WERI-Rb-1 (cell line): Measurements from ENCODE around the gene SERPINF2.
A peak's percentile ranks its signal among the peaks of the same experiment; 100 is the strongest.

Experiments used
- DNase-seq: peaks from one replicate; pipeline ENCODE4 v3.0.0-alpha.2; 2020
- H3K27ac ChIP-seq: fragments of 250-450 bp; sonication (Bioruptor Pico); 2 replicates; pipeline ENCODE4 v1.5.1; 2020; ENCODE audit warnings: mild to moderate bottlenecking, moderate library complexity
- H3K27me3 ChIP-seq: fragments of 250-450 bp; sonication (Bioruptor Pico); 2 replicates; pipeline ENCODE4 v1.5.1; 2021; ENCODE audit warnings: mild to moderate bottlenecking, low read depth, moderate library complexity; ENCODE audit not compliant: insufficient read depth, severe bottlenecking
- H3K36me3 ChIP-seq: fragments of 250-450 bp; sonication (Bioruptor Pico); 2 replicates; pipeline ENCODE4 v1.5.1; 2020; ENCODE audit warnings: mild to moderate bottlenecking, moderate library complexity
- H3K4me3 ChIP-seq: 2 replicates; pipeline ENCODE4 v1.5.1; 2011; ENCODE audit warnings: low read depth, mild to moderate bottlenecking, control low read depth, low read length
- H3K9me3 ChIP-seq: fragments of 250-450 bp; sonication (Bioruptor Pico); 2 replicates; pipeline ENCODE4 v1.5.1; 2021; ENCODE audit warnings: mild to moderate bottlenecking, moderate library complexity; ENCODE audit not compliant: severe bottlenecking
- TF ChIP-seq, protein P1 (sequence below): IDR thresholded peaks from 2 replicates; pipeline ENCODE4 v1.5.1; 2011; ENCODE audit warnings: low read depth, mild to moderate bottlenecking, control low read depth, inconsistent platforms, low read length

Gene SERPINF2

DNA sequence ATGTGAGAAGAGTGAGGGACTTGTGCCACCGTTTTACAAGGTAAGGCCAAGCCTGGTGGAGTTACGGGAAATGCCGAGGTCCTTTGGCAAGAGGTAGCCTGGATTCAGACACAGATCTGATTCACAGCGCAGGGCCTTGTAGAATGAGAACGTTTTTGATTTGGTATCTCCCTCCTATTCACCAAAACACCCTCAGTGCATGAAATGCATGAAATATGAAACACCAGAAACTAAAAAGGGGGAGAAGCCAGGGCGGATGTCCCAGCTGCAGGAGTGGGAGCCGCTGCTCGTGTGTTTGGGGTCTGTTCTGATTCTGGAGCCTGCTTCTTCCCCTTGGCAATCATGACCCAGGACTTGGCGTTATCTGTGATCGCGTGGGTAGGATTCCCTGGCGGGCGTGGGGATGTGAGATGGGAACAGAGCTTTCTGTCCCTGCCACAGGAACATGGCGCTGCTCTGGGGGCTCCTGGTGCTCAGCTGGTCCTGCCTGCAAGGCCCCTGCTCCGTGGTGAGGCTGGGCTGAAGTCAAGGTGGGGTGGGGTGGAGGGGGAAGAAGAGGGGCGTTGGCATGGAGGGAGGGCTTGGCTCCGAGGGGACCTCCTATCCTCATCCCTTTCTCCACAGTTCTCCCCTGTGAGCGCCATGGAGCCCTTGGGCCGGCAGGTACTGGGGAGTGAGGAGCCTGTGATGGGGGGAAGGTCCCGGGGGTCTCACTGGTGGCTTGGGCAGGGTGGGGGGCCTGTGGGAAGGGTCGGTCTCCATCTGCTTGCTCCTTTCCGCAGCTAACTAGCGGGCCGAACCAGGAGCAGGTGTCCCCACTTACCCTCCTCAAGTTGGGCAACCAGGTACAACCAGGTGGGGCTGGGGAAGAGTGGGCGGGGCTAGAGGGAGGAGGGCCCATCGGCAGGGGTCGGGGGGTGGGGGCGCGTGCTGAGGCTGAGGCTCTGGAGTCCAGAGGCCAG, 2.2 kb downstream of the SERPINF2 start:
- H3K27me3 ChIP-seq: no peaks in the 10 kb centered on the region
- TF ChIP-seq, protein P1, sequence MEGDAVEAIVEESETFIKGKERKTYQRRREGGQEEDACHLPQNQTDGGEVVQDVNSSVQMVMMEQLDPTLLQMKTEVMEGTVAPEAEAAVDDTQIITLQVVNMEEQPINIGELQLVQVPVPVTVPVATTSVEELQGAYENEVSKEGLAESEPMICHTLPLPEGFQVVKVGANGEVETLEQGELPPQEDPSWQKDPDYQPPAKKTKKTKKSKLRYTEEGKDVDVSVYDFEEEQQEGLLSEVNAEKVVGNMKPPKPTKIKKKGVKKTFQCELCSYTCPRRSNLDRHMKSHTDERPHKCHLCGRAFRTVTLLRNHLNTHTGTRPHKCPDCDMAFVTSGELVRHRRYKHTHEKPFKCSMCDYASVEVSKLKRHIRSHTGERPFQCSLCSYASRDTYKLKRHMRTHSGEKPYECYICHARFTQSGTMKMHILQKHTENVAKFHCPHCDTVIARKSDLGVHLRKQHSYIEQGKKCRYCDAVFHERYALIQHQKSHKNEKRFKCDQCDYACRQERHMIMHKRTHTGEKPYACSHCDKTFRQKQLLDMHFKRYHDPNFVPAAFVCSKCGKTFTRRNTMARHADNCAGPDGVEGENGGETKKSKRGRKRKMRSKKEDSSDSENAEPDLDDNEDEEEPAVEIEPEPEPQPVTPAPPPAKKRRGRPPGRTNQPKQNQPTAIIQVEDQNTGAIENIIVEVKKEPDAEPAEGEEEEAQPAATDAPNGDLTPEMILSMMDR: no peak
- H3K27ac ChIP-seq: no peak overlapping the region
- H3K4me3 ChIP-seq: no peak overlapping the region
- DNase-seq: no peak
- no peaks in the 10 kb centered on the region for H3K9me3 ChIP-seq
- no peaks in the 10 kb centered on the region for H3K36me3 ChIP-seq

DNA sequence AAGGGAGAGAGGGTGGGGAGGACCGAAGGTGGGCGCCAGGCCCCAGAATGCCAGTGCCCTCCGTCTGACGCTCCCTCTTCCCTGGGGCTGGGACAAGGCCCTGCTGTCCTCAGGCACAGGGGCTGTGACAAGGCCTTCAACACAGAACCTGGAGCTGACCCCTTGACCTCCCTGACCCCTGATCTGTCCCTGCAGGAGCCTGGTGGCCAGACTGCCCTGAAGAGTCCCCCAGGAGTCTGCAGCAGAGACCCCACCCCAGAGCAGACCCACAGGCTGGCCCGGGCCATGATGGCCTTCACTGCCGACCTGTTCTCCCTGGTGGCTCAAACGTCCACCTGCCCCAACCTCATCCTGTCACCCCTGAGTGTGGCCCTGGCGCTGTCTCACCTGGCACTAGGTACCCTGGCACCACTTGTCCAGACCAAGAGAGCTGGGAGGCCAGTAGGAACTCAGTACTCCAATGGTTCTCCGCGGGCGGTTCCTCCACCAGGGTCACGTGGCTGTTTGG, 2.9 kb downstream of the SERPINF2 start:
- TF ChIP-seq, protein P1: no peak
- H3K27ac ChIP-seq: no peak overlapping the region
- H3K4me3 ChIP-seq: no peak overlapping the region
- H3K36me3 ChIP-seq: no peaks in the 10 kb centered on the region
- no peaks in the 10 kb centered on the region for H3K27me3 ChIP-seq
- no peak for DNase-seq
- H3K9me3 ChIP-seq: no peaks in the 10 kb centered on the region

DNA sequence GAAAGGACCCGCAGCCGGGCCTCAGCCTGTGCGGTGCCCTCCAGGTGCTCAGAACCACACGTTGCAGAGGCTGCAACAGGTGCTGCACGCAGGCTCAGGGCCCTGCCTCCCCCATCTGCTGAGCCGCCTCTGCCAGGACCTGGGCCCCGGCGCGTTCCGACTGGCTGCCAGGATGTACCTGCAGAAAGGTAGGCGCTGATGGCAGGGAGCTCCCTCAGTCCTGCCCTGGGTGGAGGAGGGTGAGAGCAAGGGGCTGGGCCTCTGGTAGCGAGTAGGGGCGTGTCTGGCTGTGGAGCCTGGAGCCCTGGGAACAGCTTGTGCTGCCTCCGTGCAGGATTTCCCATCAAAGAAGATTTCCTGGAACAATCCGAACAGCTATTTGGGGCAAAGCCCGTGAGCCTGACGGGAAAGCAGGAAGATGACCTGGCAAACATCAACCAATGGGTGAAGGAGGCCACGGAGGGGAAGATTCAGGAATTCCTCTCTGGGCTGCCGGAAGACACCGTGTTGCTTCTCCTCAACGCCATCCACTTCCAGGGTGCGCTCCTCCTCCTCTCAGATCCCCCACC, 4.4 kb downstream of the SERPINF2 start:
- DNase-seq: peak; percentile 79
- Histone ChIP-seq H3K27ac (peak overlapping the region; percentile 53), H3K36me3 (no peaks in the 10 kb centered on the region), H3K27me3 (no peaks in the 10 kb centered on the region), H3K4me3 (no peak overlapping the region), H3K9me3 (no peaks in the 10 kb centered on the region)
- TF ChIP-seq, protein P1: no peak

DNA sequence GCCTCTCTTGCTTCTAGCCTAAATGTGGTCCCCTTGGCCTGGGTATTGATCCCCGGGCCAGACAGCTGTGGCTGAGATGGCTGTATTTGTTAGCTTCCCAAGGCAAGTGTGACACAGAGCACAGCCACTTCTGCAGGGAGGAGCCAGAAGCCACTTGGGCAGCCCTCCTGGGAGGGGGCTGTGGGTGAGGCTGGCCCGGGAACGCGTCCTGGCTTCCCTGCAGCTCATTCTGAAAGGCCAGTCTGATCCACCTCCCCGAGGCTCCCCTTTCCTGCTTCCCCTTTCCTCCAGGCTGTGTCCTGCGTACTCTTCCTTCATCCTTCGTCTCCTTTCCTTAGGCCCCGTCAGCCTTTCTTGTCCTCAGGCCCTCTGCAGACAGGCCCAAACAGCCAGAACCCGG, 8.0 kb downstream of the SERPINF2 start:
- H3K27ac ChIP-seq: no peak overlapping the region
- no peak for DNase-seq
- H3K27me3 ChIP-seq: no peaks in the 10 kb centered on the region
- TF ChIP-seq, protein P1: no peak
- no peaks in the 10 kb centered on the region for H3K9me3 ChIP-seq
- H3K4me3 ChIP-seq: no peak overlapping the region
- H3K36me3 ChIP-seq: no peaks in the 10 kb centered on the region

DNA sequence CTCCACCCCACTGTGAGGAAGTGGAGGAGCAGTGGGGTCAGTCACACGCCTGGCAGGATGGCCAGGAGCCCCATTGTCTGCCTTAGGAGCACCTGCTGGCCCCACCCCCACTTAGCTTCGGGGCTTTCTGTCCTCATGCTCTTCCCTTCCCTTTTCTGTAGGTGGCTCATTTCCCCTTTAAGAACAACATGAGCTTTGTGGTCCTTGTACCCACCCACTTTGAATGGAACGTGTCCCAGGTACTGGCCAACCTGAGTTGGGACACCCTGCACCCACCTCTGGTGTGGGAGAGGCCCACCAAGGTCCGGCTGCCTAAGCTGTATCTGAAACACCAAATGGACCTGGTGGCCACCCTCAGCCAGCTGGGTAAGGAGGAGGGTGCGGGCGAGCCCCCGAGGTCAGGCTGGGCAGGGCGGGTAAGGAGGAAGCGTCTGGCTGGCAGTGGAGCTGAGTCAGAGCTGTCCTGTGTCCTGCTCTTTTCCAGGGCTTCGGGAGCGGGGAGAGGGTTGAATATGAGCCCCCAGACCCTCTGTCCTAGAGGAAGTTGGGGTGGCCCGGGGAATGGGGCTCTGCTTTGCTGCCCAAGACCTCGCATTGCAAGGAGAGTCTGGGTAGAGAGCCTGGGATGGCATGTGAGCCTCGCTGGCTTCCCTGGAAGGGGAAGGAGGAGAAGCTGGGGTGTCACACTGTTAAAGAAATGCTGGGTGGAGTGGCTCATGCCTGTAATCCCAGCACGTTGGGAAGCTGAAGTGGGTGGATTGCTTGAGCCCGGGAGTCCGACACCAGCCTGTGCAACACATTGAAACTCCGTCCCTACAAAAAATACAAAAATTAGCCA, 10.0 kb downstream of the SERPINF2 start:
- no peak for DNase-seq
- TF ChIP-seq, protein P1: no peak
- H3K4me3 ChIP-seq: no peak overlapping the region
- H3K27ac ChIP-seq: no peak overlapping the region
- H3K36me3 ChIP-seq: no peaks in the 10 kb centered on the region
- no peaks in the 10 kb centered on the region for H3K9me3 ChIP-seq
- no peaks in the 10 kb centered on the region for H3K27me3 ChIP-seq
